GM18519 (cell line): ENCODE data around the gene STAT6.

ENCODE experiments used
- ATAC-seq: cut with Tn5 transposase; IDR thresholded peaks from one replicate; pipeline ENCODE4 v1.9.1; 2021; ENCODE audit warnings: mild to moderate bottlenecking, moderate library complexity; ENCODE audit not compliant: unreplicated experiment, low FRiP score

Gene STAT6

GRCh38 chr12:57146092-57146491 lies 34.9 kb upstream of the STAT6 start:
- ATAC-seq: no peak

DNA sequence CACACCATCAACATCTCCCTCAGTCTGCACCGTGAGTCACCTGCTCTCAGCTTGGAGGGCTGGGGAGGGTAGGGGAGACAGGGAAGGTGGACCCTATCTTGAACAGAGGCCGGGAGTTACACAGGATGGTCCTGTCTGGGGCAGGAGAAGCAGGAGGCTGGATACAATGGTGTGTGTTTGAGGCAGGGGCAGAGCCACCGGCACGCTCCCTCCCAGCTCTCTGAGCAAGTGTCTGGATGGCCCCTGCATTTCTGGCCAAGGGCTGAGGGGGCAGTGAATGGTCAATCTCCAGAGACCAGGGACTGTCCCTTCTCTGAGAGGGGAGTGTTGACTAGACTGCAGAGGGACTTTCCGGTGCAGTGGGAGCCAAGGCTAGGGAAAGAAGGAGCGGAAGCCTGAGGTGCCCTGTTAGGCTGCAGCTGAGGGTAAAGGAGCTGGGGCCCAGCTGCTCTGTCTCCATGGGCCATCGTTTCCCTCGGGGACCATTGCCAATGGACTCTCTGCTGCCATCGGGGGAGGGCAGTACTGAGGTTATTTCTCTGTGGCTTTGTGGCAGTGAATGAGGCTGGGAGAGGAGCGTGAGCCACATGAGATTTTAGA lies 34.4 kb upstream of the STAT6 start:
- no peak for ATAC-seq

- no peak for ATAC-seq
Observed at GRCh38 chr12:57143454-57143853, 32.3 kb upstream of the STAT6 start.

GRCh38 chr12:57142727-57143126 lies 31.6 kb upstream of the STAT6 start:
- no peak for ATAC-seq

- ATAC-seq: no peak
Observed at GRCh38 chr12:57142121-57142520, 31.0 kb upstream of the STAT6 start.

DNA sequence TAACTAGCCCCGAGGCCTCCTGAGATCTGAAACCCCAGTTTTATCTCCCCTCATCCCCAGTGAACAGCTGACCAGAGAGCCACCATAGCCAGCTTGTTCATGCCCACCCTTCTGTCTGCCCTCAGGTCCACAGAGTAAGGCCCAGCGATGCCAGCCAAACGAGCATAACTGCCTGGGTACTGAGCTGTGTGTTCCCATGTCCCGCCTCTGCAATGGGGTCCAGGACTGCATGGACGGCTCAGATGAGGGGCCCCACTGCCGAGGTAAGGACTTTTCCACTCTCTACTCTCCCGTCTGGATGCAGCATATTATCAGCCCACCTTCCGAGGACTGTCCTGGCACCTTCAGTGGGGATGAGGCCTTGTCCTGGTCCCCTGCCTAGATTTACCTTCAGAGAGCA lies 30.1 kb upstream of the STAT6 start:
- no peak for ATAC-seq

DNA sequence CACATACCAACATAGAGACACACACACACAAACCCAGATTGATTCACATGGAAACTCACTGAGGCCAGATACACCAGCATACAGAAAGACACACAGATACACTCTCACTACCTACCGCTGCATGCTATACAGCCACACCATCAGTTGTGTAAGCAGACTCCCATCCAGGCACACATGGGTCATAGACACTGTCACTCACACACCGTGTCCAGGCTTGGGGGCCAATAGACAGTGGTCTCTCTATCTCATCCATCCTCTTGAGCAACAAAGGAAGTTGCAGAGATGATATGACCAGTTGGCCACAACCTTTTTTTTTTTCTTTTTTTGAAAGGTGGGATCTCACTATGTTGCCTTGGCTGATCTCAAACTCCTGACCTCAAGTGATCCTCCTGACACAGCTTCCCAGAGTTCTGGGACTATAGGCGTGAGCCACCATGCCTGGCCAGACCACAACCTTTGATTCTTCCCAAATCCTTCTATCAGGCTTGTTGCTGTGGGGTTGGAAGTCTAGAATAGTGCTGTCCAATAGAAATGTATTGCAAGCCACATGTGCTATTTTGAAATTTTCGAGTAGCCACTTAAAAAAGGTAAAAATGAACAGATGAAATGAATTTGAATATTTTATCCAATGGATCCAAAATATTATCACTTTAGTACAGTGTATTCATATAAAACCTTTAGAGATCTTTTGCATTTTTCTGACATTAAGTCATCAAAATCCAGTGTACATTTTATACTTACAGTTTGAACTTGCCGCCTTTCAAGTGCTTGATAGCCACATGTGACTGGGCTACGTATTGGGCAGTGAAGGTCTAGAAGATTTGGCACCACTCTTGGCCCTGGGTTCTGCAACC lies 28.9 kb upstream of the STAT6 start:
- no peak for ATAC-seq

DNA sequence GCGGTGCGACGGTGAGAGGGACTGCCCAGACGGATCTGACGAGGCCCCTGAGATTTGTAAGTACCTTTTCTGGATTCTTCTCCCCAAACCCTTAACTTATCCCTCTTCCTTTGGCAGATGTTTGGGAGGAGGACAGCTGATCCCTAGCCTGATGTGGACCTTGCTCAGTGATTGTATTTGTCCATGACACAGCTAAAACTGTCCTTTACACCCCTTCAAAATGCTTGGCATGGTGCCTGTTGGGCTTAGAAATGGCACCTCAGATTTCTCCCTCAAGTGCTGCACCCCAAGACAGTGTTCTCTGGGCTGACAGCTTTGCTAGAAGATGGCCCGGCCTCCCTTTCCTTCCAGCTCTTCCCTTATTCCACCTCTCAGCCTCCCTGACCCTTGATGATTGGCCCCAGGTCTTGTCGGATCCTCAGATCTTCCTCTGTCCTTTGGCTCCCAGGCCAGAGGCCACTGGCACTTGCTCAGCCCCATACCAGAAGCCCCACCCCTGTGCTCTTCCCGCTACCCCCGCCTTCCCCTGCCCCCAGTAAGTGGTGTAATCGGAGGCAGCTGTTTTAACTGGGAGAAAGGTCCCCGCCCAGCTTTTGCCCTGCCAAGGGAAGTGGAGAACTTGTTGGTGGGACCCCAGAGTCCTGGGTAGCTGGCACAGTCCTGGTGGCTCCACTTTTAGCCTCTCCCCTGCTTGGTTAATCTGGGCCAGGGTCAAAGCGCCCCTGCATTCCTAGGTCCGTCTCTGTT lies 27.5 kb upstream of the STAT6 start:
- ATAC-seq: no peak

DNA sequence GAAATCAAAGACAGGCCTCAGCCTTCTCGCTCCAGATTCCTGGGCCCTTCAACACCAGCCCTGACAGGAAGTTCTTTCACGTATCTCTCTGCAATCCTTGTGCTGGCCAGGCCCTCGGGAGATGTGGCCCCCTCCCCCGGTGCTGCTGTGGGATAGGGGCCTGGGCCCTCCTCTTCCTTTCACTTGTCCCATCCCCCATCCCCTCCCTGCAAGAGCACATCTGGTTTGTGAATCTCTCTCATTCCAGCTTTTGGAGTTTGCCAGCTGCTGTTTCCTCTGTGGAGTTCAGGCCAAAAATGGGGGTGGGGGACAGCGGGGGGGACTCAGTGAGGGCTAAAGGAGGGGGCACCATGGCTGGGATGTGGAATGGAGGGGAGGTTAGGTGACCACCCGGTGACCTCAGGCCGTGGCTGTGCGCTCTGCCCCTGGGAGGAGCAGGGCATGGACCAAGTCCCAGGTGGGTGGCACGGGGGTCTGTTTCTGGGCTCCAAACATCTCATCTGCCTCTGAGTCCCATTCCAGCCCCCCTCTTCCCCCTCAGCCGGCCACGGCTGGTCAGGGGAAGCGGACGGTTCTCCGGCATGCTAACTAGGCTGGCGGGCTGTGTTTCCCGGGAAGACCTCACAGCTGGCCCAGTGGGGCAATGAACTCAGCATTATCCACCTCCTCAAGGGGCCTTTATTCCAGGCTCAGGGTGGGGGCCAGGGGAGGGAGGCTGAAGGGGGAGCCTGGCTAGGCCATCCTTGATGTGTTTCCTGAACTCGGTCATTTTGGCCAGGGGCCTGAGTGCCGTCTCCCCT lies 24.6 kb upstream of the STAT6 start:
- no peak for ATAC-seq

DNA sequence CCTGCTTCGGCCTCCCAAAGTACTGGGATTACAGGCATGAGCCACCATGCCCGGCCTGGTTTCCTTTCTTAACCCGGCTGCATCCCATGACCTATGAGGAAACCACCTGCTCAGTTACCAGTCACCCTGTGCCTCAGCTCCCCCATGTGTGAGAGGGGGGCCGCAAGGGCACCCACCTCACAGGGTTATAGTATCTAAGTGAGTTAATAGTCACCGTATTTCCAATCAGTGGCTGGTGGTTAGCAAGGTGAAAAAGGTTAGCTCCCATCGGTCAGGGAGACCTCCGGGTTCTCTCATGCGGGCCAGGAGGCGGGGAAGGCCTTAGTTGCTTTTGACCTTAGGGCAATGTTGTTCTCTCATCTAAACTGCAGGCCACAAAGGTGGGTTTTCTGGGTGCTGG lies 23.8 kb upstream of the STAT6 start:
- no peak for ATAC-seq

- ATAC-seq: no peak
Observed at GRCh38 chr12:57133916-57134315, 22.8 kb upstream of the STAT6 start.

DNA sequence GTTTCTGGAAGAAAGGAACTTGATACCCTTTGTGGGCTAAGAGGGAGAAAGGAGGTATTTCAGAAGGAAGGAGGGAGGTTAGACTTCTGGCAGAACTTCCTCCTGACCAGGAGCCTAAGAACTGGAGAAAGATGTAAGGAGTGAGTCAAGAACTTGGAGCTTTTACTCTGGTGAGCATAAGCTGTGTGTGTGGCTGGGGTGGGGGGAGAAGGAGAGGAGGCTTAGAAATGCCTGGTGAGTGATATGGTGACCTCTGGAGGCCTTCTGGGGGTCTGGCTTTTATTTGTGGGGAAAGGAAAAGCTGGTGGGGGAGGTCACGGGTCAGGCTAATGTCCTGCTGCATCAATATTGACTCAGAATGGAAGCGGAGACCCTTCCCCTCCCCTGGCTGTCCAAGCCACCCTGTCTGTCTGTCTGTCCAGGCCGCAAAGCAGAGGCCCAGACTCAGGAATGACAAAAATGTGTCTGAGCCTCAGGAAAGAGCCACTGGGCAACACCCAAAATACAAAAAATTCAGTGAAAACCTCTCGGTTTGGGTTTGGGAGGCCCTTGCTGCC lies 21.9 kb upstream of the STAT6 start:
- ATAC-seq: no peak

DNA sequence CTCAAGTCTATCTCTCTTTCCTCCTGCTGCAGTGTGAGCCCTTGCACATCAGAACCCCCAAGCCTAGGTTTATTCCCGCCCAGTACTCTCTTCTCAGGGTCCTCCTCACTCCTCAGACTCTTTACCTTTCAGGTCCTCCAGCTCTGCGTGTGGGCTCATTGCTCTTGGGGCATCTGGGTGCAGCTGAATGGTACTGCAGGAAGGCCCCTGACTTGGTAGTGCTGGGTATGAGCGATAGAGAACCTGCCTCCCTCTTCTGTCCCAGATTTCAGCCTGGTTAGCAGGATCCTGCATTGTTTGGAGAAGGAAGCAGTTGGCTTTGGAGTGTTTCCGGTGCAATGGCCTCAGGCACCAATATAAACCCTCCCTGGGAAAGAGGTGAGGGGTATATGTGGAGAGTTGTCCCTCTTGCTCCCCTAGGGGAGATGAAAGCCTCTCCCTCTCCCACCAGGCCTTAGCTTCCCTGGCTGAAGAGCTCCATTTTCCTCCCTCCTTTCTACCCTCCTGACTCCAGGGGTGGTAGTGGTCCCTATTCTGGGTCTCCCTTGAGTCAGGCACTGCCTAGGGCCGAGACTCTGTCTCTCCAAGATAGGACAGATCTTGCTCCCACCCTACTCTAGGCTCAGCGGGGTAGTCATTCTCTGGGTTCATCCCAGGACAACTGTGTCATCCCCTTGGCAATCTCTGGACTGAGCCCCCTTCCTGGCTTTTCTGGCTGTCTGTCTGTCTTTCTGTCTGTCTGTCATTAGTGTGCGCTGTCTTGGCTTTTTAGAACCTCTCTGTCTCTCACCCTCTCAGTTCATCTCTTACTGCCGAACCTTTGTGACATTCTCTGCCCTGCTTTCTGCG lies 21.0 kb upstream of the STAT6 start:
- ATAC-seq: no peak

GRCh38 chr12:57130941-57131340 lies 19.8 kb upstream of the STAT6 start:
- ATAC-seq: no peak

DNA sequence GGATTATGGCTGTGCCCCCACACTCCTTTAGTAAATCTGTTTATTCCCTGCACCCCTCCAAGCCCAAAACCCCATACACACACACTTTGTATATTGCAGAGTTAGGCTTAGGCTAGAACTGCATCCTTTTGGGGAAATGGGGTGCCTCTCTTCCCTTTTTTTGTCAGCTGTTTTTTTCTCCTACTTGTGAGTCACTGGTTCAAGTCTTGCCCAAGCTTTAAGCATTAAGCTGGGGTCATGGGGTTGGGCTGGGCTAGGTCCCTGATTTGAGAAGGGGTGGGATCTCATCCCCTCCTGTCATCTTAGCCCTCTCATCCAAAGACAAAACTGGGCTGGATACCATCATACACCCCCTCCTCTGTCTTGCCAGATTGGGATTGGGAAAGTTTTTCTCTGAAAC lies 18.7 kb upstream of the STAT6 start:
- no peak for ATAC-seq

- no peak for ATAC-seq
Observed at GRCh38 chr12:57129321-57129842, 18.2 kb upstream of the STAT6 start.

- no peak for ATAC-seq
Observed at GRCh38 chr12:57128519-57129247, 17.5 kb upstream of the STAT6 start.

DNA sequence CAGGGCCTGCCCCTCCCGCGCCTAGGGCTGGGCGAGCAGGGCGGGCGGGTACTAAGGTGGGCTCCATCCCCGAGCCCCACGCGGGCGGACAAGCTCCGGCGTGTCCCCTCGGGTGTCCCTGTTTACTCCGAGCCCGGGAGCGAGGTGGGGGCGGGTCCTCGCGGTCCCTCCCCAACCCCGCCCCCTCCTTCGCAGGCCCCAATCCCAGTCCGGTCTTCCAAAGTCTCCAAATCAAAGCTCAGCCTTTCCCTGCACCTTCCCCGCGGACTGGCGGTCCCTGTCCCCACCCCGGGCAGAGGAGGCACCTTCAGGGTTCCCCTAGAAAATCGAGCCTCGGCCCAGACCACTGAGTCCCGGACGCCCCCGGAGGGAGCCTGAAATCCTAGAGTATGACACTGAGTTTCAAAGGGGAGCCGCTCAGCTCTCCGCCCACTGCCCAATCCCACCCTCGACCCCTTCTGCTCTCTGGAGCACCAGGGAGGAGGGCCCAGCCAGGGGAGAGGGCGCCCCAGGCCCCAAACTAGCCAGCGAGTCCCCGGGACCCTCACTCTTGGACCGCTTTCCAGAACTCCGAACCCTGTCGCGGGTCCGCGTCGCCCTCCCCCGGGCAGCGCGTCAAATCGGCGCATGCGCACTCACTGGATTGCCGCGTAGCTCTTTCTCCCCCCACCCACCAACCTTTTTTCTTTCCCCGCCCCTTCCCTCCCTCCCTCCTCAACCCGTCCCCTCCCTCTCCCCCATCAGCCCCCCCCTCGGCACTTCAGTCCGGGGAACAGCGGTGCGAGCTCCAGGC lies 16.8 kb upstream of the STAT6 start, which contains the start of gene LRP1:
Gene LRP1 (plus strand): TSS at position 758 of the 793 bp plus-strand sequence. CDS start 482 bp downstream, outside the sequence.
- no peak for ATAC-seq
